GM12892 (cell line): ENCODE data around the gene ZNFX1.

Experiments
- POLR2A ChIP-seq: IDR thresholded peaks from 2 replicates; pipeline ENCODE4 v1.6.1; 2011; ENCODE audit warnings: low read depth, low read length, control low read depth
- POLR2AphosphoS5 ChIP-seq: IDR thresholded peaks from 2 replicates; pipeline ENCODE4 v1.6.1; 2011; ENCODE audit warnings: low read depth, low read length, control low read depth
- TAF1 ChIP-seq: IDR thresholded peaks from 2 replicates; pipeline ENCODE4 v1.6.1; 2011; ENCODE audit warnings: low read depth, mild to moderate bottlenecking, control low read depth, low read length, borderline replicate concordance

DNA sequence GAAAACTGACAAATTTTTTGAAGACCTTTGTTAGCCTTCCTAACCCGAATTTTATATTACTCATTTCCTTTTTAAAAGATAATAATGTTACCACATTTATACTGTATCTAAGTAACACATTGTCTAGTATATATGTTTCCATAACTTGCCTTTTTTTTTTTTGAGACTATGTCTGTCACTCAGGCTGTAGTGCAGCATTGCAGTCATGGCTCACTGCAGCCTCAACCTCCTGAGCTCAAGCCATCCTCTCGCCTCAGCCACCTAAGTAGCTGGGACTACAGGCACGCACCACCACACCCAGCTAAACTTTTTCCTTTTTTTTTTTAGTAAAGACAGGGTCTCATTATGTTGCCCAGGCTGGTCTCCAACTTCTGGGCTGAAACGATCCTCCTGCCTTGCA lies 18.6 kb downstream of the ZNFX1 start:
- no peak for TF ChIP-seq POLR2A
- TF ChIP-seq POLR2AphosphoS5: no peak
- no peak for TF ChIP-seq TAF1
